Measurements from ENCODE around the gene C21orf91.
A peak's percentile ranks its signal among the peaks of the same experiment; 100 is the strongest.

C21orf91 gene

DNA sequence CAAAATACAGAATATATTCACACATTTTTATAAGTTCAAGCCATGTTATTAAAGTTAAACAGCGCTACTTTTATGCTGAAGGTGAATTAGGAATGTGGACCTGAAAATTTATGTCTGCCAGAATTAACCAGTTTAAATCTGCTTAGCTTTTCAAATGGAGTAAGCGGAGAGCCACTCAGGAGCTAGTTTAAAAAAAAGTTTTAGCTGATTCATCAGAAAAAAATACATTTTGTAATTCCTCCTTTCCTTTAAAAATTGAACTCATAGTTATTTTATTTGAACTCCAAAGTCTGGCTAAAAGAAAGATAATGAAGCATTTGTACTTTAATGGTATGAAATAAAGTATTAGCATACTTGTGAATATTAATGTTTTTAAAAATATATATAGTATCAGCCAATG lies 21.2 kb downstream of the C21orf91 start:
- DNase-seq = peak; percentile 13

DNA sequence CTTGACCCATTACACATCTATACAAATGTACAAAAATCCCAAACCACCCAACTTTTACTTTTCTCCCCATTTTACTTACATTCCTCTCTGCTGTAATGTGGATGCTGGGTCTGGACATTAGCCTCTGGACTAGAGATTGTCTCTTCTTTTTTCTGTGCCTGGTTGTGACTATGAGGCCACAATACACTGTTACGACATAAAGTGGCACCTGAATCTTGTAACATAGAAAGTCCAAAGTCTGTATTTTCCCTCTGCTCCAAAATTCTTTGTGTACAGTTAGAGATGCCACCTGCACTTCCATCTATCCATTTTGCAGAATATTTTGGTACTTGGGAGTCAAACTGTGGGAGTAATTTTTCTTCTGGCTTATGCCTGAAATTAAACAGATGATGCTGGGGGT lies 22.7 kb downstream of the C21orf91 start:
- DNase-seq = no peak

GRCh38 chr21:17796037-17796403 lies 23.1 kb downstream of the C21orf91 start:
- DNase-seq = no peak

DNA sequence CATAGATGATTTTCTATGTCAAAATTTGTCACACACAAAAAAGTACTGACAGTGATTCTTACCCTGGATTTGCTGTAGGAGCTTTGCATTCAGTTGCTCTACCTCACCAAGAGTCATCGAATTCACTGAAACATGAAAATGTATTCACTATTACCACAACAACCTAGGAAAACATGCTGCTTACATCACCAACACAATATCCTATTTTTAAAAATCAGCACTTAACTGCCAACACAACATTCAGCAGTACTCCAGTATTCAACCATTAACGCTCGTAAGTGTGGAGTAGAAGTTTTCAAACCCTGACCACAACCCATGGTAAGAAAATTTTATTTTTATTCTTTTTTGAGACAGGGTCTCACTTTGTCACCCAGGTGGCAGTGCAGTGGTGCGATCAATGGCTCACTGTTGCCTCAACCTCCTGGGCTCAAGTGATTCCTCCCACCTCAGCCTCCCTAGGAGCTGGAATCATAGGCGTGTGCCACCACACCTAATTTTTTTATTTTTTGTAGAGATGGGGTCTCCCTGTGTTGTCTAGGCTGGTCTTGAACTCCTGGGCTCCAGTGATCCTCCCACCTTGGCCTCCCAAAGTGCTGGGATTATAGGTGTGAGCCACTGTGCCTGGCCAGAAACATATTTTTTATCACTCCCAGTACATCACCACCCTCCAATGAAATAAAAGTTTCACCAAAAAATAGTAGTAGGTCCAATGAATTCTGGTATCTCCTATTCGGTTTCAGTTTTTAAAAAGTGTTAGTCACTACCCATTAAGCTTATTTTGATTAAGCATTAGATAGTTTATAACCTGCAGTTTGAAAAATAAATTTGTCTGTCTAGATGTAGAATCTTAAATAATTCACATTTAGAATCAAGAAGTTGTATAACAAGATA lies 23.8 kb downstream of the C21orf91 start:
- no peak for DNase-seq

DNA sequence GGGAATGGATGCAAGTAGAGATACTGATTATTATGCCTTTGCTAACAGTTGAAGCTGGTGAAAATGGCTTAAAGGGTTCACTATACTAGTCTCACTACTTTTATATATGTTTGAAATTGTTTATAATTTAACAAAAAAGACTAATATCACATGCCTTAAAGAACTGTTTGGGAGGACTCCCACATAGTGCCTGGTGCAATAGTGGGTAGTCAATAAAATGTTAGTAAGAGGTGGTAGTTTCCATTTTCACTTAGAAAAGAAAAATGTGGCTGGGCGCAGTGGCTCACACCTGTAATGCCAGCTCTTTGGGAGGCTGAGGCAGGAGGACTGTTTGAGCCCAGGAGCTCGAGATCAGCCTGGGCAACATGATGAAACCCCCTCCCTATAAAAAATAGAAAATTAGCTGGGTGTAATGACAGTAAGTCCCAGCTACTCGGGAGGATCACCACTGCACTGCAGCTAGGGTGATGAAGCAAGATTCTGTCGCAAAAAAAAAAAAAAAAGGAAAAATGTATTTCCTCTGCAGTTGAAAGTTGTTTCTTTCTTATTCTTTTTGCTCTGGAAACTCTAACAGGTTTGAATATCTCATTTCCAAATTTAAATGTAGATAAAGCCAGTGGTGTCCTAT lies 24.5 kb downstream of the C21orf91 start:
- DNase-seq = no peak

GRCh38 chr21:17793246-17794123 lies 25.7 kb downstream of the C21orf91 start:
- peak; percentile 93 for DNase-seq

DNA sequence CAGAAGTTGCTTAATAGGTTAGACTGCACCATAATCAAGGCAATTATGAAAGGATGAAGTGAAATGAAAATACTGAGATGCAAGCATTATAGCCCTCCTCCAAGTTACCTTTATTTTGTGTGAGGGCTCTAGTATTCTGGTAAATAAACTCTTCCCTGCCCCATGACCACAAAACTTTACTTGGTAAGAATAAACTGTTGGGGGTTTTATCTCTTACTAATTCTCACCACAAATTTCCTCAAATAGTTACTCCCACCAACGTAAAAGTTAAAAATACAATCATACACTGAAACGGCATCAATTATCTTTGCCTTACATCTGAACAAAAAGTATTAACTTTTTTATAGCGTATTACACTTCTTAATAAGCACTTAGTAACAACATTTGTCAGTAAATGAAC lies 29.5 kb downstream of the C21orf91 start:
- no peak for DNase-seq

DNA sequence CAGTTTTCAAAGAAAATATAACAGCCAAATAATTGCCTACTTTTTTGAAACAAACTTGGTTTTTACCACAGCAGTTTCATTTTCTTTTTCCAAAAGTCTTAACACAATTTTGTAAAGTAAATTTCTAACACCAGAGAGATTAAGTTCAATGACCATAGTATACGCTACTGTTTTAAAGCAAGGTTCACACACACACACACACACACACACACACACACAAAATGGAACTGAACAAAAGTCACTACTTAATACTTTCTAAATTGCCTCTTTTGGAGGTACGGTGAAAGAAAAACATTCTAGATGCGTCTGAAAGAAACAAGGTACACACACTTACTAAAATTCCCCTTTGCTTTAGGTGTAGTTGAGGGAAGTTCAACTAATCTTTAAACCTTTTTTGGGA lies 30.1 kb downstream of the C21orf91 start:
- no peak for DNase-seq

GRCh38 chr21:17786851-17787181 lies 32.3 kb downstream of the C21orf91 start:
- DNase-seq = no peak

DNA sequence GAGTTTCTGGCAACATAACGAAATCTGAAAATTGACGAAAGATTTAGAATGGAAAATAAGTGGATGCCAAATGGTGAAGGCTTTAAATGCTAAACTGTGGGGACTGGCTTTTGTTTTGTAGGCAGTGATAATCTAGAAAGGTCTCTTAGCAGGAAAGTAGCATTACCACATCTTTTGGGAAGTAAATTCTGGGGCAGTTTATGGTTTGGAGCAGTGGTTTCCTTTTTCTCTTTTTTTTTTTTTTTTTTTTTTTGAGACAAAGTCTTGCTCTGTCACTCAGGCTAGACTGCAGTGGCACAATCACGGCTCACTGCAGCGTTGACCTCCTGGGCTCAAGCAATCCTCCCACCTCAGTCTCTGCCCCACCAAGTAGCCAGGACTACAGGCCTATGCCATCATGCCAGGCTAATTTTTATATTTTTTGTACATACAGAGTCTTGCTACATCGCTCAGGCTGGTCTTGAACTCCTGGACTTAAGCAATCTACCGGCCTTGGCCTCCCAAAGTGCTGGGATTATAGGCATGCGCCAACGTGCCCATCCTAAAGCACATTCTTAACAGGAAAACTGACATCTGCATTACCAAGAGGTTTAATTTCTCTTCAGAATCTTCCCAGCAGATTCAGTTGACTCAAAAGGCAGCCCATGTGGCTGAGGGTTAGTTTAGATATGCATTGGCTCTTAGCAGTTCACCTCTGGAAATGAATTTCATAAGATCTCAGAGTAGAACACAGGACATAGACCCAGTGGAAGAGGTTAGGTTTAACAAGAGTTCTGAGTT lies 32.9 kb downstream of the C21orf91 start:
- no peak for DNase-seq

GRCh38 chr21:17785403-17785788 lies 33.8 kb downstream of the C21orf91 start:
- no peak for DNase-seq

GRCh38 chr21:17784604-17785402 lies 34.4 kb downstream of the C21orf91 start:
- DNase-seq = no peak

- DNase-seq = no peak
Measured at GRCh38 chr21:17784180-17784598, 35.0 kb downstream of the C21orf91 start.

GRCh38 chr21:17783481-17784179 lies 35.5 kb downstream of the C21orf91 start:
- no peak for DNase-seq

DNA sequence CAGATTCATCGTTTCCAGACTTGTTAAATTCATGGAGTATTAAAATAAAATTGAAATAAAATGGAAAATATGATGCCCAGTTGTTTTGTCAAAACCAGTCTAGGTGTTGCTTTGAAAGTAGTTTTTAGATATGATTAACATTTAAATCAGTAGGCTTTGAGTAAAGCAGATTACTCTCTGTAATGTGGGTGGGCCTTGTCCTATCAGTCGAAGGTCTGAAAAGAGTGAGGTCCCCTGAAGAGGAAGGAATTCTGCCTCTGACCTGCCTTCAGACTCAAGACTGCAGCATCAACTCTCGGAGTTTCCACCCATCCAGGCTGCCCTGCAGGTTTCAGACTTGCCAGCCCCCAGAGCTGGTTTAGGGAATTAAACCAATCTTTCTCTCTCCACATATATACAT lies 36.2 kb downstream of the C21orf91 start:
- DNase-seq = no peak

- no peak for DNase-seq
Measured at GRCh38 chr21:17782051-17782450, 37.1 kb downstream of the C21orf91 start.

- DNase-seq = no peak
Measured at GRCh38 chr21:17781524-17781923, 37.6 kb downstream of the C21orf91 start.

- peak; percentile 44 for DNase-seq
Measured at GRCh38 chr21:17780539-17780938, 38.6 kb downstream of the C21orf91 start.

DNA sequence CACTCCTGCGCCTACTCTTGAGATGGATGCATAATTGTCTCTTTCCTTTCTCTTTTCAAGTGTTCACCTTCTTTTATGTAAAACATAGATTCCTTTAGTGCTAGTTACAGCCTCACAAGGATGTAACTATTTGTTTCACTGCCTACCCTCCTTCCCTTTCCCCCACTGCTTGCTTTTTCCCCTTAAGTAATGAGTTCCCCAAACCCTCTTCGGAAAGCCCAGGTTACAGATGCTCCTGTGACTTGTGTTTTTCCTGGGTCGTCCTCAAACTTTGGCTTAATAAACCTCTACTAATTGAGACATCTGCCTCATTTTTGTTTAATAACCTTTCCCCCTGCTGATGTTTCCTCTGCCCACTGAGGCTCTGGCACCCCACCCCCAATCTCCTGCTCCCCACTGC lies 39.2 kb downstream of the C21orf91 start:
- DNase-seq = no peak

DNA sequence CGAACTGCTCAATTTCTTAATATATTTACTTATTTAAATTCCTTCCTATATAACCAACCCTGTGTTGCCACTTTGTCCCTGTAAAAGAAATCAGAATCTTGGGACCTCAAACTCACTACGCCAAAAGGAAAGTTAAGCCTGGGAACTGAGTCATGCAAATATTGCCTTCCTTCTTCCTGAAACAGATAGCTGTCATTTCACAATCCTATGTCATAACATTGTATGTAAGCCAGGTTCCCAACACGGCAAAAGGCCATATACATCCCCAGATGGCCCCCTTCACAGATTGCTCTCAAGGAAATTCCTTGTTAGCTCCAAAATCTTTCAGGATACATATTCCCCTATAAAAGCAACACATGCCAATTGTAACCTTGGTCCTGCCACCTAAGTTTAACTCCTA lies 39.7 kb downstream of the C21orf91 start:
- DNase-seq = no peak

GRCh38 chr21:17777072-17777765 lies 41.9 kb downstream of the C21orf91 start:
- no peak for DNase-seq
